ENCODE results near the gene SH3RF3.
A peak's percentile ranks its signal among the peaks of the same experiment; 100 is the strongest.

Gene SH3RF3

GRCh38 chr2:109446278-109447131 is 317.5 kb downstream of the SH3RF3 start:
- no peak for DNase-seq (ENCODE audit: low read depth)
- H3K4me3 ChIP-seq (ENCODE audit: low read length), result no peak overlapping the region
- no peak for TF ChIP-seq CTCF (IDR thresholded peaks at IDR 0.05; ENCODE audit: insufficient read depth, low read depth, low read length, missing control alignments)

DNA sequence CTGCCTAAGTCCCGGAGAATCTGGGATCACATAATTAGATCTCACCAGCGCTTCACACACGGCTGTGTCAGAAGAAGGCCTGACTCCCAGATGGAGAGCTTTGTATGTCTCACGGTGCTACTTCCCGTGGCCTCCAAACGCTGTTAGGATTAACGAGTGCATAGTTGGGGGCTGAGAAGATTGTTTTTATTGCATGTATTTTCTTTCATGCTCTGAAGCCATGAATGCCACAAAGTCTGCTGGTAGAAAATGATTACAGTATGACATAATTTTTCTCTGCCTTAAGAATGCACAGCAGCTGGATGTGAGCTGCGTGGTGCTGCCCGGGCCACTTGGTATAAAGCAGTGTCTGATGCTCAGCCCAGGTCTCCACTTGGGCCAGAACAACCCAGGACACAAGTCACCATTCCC is 318.3 kb downstream of the SH3RF3 start:
- H3K4me3 ChIP-seq (ENCODE audit: low read length), result no peak overlapping the region
- DNase-seq (ENCODE audit: low read depth), result no peak
- TF ChIP-seq CTCF (IDR thresholded peaks at IDR 0.05; ENCODE audit: insufficient read depth, low read depth, low read length, missing control alignments), result no peak

GRCh38 chr2:109447776-109448175 is 318.8 kb downstream of the SH3RF3 start:
- no peak for DNase-seq (ENCODE audit: low read depth)
- no peak overlapping the region for H3K4me3 ChIP-seq (ENCODE audit: low read length)
- no peak for TF ChIP-seq CTCF (IDR thresholded peaks at IDR 0.05; ENCODE audit: insufficient read depth, low read depth, low read length, missing control alignments)

DNA sequence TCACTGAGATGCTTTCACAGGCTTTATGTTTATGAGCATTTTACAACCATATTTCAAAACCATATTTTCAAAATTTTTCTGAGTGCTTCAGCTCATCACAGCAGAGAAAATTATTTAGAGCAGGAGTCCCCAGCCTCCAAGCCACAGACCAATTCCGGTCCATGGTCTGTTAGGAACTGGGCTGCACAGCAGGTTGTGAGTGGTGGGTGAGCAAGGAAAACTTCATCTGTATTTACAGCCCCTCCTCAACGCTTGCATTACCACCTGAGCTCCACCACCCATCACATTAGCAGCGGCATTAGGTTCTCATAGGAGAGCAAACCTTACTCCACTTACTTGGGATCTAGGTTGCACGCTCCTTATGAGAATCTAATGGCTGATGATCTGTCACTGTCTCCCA is 319.2 kb downstream of the SH3RF3 start:
- no peak for TF ChIP-seq CTCF (IDR thresholded peaks at IDR 0.05; ENCODE audit: insufficient read depth, low read depth, low read length, missing control alignments)
- no peak for DNase-seq (ENCODE audit: low read depth)
- no peak overlapping the region for H3K4me3 ChIP-seq (ENCODE audit: low read length)

DNA sequence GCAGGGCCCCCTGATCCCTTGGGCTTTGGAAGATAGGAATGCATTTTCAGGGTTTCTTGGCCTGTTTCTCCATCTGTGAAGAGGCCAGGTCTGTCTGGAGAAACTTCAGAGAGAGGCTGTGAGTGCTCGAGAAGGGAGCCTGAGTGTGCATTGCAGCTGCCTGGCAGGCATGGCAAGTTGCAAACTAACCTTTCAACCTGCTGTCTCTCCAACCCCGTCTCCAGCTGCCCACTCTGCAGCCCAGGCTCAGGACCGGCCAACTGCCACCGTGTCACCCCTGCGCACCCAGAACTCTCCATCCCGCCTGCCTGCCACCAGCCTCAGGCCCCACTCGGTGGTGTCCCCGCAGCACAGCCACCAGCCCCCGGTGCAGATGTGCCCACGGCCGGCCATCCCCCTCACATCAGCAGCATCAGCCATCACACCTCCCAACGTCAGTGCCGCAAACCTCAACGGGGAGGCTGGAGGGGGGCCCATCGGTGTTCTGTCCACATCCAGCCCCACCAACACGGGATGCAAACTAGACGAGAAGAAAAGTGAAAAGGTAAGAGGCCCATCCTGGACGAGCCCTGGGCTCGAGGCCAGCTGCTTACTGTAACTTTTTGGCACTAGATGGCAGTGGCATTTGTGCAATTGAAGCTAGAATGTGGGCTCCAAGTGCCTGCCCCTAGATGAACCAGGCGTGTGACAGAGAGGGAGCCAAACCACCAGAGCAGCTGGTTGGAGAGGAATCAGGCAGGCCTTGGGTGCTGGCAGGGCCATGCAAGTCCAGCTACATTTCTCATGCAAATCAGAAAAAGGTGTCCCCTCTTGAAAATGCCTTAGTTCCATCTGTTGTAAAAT is 320.2 kb downstream of the SH3RF3 start:
- H3K4me3 ChIP-seq (ENCODE audit: low read length), result no peak overlapping the region
- DNase-seq (ENCODE audit: low read depth), result peak; percentile 43
- peak; percentile 34 for TF ChIP-seq CTCF (IDR thresholded peaks at IDR 0.05; ENCODE audit: insufficient read depth, low read depth, low read length, missing control alignments)

DNA sequence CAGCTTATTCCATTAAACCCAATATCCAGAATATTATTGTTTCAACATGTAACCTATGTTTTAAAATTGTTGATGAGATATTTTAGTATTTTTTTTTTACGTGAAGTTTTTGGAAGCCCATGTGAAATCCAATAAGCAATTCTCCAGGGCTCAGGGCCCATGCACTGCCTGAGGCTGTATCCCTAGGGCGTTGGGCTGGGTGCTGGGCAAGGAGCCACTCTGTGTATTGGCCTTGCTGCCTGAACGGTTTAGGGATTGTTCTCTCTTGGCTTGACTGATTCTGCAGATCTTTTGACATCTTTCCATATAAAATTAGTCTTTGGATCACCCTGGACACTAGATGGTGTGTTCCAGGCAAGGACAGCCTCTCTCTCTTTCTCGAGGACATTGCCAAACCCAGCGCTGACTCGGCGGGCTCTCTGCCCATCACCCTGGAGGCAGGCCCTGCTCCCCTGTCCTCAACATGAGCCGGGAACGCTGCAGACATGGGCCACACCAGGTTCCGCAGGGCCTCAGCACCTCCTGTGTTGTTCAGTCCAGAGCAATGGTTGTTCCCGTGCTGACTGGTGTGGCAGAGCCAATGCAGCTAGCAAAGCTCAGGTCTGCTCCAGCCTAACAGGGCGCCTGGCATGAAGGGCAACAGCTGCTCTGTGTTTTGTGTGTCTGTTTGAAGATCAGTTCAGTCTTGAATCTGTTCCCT is 321.7 kb downstream of the SH3RF3 start:
- no peak for DNase-seq (ENCODE audit: low read depth)
- no peak overlapping the region for H3K4me3 ChIP-seq (ENCODE audit: low read length)
- TF ChIP-seq CTCF (IDR thresholded peaks at IDR 0.05; ENCODE audit: insufficient read depth, low read depth, low read length, missing control alignments), result no peak
